Raji (cell line): ENCODE measurements around the gene VPS35.

Experiments
- POLR2A ChIP-seq: IDR thresholded peaks from 2 replicates; pipeline ENCODE4 v1.6.1; 2011; ENCODE audit warnings: low read depth, low read length, control low read depth; ENCODE audit not compliant: insufficient read depth

Gene VPS35

GRCh38 chr16:46688654-46689364 is at the start of gene VPS35:
Gene VPS35, minus strand, starts transcription at chr16:46689178. Its CDS starts 45 bp downstream, at chr16:46689133.
- TF ChIP-seq POLR2A, result peak; percentile 81

GRCh38 chr16:46737621-46738214 is 48.7 kb upstream of the VPS35 start:
- TF ChIP-seq POLR2A, result no peak

GRCh38 chr16:46736695-46737094 is 47.7 kb upstream of the VPS35 start:
- TF ChIP-seq POLR2A, result no peak

- TF ChIP-seq POLR2A, result no peak
Observed at GRCh38 chr16:46733319-46733830, 44.4 kb upstream of the VPS35 start.

- no peak for TF ChIP-seq POLR2A
Observed at GRCh38 chr16:46732561-46732960, 43.6 kb upstream of the VPS35 start.

GRCh38 chr16:46731691-46732555 is 42.9 kb upstream of the VPS35 start:
- TF ChIP-seq POLR2A, result no peak

GRCh38 chr16:46730801-46731690 is 42.1 kb upstream of the VPS35 start:
- TF ChIP-seq POLR2A, result no peak

GRCh38 chr16:46730126-46730525 is 41.1 kb upstream of the VPS35 start:
- no peak for TF ChIP-seq POLR2A

- TF ChIP-seq POLR2A, result no peak
Observed at GRCh38 chr16:46729326-46729995, 40.5 kb upstream of the VPS35 start.

GRCh38 chr16:46728806-46729205 is 39.8 kb upstream of the VPS35 start:
- no peak for TF ChIP-seq POLR2A

- TF ChIP-seq POLR2A, result no peak
Observed at GRCh38 chr16:46727630-46728029, 38.7 kb upstream of the VPS35 start.

- TF ChIP-seq POLR2A, result no peak
Observed at GRCh38 chr16:46727184-46727583, 38.2 kb upstream of the VPS35 start.

- TF ChIP-seq POLR2A, result no peak
Observed at GRCh38 chr16:46721885-46722284, 32.9 kb upstream of the VPS35 start.

GRCh38 chr16:46720619-46721018 is 31.6 kb upstream of the VPS35 start:
- no peak for TF ChIP-seq POLR2A
